B cell (primary cell): ENCODE measurements around the gene ZSCAN21.

Experiments
- CTCF ChIP-seq: fragments of 200-600 bp; IDR thresholded peaks from one replicate; pipeline ENCODE4 v1.8.0; 2022; ENCODE audit warnings: antibody characterized with exemption, mild to moderate bottlenecking
- EZH2 ChIP-seq: IDR thresholded peaks from 2 replicates; pipeline ENCODE4 v1.6.1; 2012; ENCODE audit warnings: borderline replicate concordance, low read depth, mild to moderate bottlenecking, moderate library complexity, low read length; ENCODE audit not compliant: insufficient read depth, poor library complexity, severe bottlenecking

GRCh38 chr7:100029596-100029995, 20.0 kb upstream of the ZSCAN21 start:
- no peak for TF ChIP-seq CTCF
- TF ChIP-seq EZH2, result no peak
